UCSD-AML1 (cell line): ENCODE results near the gene PTPN11.
A peak's percentile ranks its signal among the peaks of the same experiment; 100 is the strongest.
"Not testable (repeated sequence)": the region's sequence is repeated elsewhere in the genome, so short reads cannot be mapped to it uniquely, and the experiment has no call there.

Experiments
- DNase-seq: peaks from one replicate; lab custom pipeline; 2025; ENCODE audit not compliant: unreplicated experiment; lab: John Stamatoyannopoulos, UW

PTPN11 gene

GRCh38 chr12:112418608-112419296, at the start of gene PTPN11:
PTPN11 (plus strand) TSS chr12:112418947; CDS start chr12:112419112, 165 bp downstream.
- DNase-seq = peak; percentile 89

- no peak for DNase-seq
Observed at GRCh38 chr12:112370199-112370598, 48.5 kb upstream of the PTPN11 start.

GRCh38 chr12:112370868-112371510, 47.8 kb upstream of the PTPN11 start:
- DNase-seq = no peak

DNA sequence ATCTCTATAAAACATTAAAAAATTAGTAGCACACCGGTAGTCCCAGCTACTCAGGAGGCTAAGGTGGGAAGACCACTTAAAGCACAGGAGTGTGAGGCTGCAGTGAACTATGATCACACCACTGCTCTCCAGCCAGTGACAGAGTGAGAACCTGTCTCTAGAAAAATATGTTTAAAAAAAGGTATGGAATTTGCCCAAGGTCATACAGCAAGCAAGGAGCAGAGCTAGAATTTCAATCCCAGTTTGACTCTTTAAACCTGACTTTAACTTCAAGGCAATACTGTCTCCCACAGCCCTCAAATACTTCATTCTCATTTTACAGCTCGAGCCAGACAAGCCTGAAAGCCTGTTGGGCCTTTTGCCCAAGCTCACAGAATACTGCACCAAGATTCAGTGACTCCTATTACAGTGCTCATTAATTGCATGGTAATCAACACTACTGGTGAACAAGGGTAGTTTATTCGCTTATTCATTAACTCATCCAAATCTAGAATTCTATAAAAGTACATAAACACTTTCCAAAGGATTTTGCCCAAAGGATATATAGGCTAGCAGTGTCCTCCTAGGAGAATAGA, 44.5 kb upstream of the PTPN11 start:
- no peak for DNase-seq

- no peak for DNase-seq
Observed at GRCh38 chr12:112375105-112375504, 43.6 kb upstream of the PTPN11 start.

GRCh38 chr12:112380663-112381405, 37.9 kb upstream of the PTPN11 start:
- DNase-seq = no peak

DNA sequence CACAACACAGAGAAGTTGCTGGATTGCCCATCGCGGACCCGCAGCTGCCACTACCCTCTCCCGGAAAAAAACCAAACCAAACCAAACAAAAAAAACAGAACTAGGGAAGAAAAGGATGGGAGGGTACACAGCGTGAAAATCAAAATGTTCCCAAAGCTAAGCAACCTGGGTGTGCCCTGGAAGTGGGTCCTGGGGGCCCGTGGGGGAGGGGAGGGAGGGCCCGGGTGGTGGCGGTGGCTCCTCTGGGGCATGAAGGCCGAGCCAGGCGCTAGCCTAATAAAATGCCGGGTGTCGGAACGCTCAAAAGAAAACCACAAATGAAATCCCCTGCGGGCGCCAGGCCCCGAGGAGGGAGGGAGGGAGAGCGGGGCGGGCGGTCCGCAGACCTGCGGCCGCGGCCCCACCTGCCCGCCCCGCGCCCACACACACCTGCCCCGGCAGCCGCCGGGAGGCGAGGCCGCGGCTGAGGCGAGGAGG, 37.3 kb upstream of the PTPN11 start:
- DNase-seq = peak; percentile 42

- DNase-seq = peak; percentile 94
Observed at GRCh38 chr12:112381883-112382796, 36.6 kb upstream of the PTPN11 start, which contains the start of gene HECTD4. HECTD4 (minus strand) TSS chr12:112382431; CDS start chr12:112382128, 303 bp downstream.

GRCh38 chr12:112382866-112383265, 35.9 kb upstream of the PTPN11 start:
- DNase-seq = no peak

DNA sequence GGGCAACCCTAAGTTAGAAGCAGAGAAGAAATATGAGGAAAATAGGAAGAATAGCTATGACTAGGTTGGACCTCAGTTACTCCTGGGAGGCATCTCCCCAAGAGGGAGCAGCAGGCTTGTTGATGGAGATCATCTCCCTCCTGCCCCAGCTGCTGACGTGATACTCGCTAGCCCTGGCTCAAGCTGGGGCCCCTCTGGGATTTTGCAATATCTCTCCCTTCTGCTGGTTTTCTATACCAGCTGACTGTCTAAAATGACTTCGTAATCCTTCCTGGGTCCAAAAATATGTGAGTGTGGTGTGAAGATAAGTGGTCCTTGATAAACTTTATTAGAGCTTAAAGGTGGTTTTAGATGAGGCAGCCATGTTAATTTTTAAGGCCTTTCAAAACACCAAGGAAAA, 32.0 kb upstream of the PTPN11 start:
- DNase-seq = no peak

- DNase-seq = no peak
Observed at GRCh38 chr12:112389228-112389627, 29.5 kb upstream of the PTPN11 start.

DNA sequence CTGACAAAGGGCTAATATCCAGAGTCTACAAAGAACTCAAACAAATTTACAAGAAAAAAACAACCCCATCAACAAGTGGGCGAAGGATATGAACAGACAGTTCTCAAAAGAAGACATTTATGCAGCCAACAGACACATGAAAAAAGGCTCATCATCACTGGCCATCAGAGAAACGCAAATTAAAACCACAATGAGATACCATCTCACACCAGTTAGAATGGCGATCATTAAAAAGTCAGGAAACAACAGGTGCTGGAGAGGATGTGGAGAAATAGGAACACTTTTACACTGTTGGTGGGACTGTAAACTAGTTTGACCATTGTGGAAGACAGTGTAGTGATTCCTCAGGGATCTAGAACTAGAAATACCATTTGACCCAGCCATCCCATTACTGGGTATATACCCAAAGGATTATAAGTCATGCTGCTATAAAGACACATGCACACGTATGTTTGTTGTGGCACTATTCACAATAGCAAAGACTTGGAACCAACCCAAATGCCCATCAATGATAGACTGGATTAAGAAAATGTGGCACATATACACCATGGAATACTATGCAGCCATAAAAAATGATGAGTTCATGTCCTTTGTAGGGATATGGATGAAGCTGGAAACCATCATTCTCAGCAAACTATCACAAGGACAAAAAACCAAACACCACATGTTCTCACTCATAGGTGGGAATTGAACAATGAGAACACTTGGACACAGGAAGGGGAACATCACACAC, 28.7 kb upstream of the PTPN11 start:
- DNase-seq = not testable (repeated sequence)

DNA sequence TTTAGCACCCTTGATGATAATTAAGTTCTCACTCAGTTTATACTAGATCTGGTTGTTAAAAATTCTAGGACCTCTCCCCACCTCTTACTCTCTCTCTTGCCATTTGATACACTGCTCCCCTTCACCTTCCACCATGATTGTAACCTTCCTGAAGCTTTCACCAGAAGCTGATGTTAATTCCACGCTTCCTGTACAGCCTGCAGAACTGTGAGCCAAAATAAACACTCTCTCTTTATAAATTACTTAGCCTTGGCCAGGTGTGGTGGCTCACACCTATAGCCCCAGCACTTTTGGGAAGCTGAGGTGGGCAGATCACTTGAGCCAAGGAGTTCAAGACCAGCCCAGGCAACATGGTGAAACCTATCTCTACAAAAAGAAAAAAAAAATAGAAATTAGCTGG, 25.4 kb upstream of the PTPN11 start:
- no peak for DNase-seq

DNA sequence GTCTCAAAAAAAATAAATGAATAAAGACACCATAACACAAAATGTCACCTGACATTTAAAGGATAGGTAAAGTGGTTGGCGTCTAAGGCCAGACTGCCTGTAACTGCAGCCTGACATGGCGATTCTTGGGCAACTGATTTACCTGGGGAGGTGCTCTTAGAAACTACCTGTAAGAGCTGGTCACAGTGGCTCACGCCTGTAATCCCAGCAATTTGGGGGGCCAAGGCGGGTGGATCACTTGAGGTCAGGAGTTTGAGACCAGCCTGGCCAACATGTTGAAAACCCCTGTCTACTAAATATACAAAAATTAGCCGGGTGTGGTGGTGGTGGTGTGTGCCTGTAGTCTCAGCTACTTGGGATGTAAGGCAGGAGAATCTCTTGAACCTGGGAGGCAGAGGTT, 17.7 kb upstream of the PTPN11 start:
- DNase-seq = no peak

DNA sequence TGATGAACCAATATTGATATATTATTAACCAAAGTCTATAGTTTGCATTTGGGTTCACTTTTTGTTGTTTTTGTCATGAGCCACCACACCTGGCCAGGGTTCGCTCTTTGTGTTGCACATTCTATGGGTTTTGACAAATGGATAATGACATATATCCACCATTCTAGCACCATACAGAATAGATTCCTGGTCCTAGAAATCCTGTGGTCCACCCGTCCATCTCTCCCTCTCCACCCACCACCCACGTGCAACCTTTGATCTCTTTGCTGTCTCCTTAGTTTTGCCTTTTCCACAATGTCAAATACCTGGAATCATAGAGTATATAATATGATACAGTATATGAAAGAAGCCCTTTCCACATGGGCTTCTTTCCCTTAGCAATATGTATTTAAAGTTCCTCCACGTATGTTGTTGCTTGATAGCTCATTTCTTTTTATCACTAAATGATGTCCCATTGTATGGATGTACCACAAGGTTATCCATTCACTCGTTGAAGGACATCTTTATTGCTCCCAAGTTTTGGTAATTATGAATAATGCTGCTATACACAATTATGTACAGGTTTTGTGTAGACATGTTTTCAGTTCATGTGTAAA, 16.7 kb upstream of the PTPN11 start:
- DNase-seq = no peak

DNA sequence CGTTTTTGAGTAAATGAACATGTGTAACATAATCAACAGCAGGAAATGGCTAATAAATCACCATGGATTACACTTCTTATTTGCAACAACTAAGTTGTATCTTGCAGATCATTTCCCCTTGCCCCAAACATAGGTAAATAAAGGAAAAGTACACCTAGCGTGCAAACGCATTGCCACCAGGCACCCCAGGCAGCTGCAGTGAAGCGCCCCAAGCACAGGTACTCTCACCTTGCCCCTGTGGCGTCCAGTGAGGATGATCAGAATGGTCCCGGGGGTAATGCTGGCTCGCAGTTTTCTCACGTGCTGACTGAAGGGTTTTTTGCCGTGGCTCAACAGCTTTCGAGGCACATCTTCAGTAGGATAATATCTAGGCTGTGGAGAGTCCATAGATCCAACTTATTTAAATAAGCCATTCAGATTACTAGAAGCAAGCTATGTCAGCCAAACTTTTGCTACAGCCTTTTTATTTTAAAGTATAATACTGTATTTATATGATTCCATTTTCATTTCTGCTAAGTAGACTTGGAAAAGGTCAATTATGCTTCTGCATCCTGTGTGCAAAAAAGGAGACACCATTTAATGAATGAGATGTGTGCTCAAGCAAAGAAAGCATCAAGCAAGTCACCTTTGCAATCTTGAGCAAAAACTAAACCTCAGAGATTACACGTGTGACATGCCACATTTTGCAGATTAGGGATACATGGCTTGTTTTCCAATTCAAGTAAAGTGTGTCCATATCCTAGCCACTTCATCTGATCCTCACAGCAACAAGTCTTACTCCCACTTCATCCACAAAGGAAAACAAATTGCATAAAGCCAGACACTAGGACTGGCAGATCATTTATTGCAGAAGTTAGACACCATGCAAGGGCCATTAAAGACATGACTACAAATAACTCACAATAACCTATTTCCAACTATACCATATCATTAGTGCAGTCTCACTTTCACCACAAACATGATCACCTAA, 11.9 kb upstream of the PTPN11 start:
- no peak for DNase-seq

DNA sequence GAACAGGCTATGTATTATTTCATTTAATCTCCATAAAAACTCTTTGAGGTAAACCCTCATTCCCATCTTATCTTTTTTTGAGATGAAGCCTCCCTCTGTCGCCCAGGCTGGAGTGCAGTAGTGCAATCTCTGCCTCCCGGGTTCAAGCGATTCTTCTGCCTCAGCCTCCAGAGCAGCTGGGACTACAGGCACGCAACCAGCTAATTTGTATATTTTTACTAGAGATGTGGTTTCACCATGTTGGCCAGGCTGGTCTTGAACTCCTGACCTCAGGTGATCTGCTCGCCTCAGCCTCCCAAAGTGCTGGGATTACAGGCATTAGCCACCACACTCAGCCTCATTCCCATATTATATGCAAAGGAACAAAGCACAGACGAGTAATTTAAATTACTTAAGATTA, 11.1 kb upstream of the PTPN11 start:
- DNase-seq = not testable (repeated sequence)

DNA sequence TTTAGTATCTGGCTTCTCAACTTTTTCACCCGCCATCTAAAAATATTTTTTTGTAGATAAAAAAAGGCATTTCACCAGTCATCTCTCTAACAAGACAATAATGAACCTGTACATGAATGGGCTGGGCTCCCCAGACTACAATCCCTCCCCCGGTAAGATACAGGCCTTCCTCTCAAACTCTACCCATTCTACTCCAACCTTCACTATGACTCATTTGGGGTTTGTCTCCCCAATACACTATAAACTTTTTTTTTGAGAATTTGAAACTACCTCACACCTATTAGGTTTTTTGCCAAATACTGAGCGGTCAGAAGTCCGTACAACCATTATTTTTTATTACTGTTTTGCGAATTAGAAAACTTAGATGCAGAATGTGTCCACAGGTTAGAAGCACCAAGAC, 10.1 kb upstream of the PTPN11 start:
- no peak for DNase-seq
